ENCODE data around the gene ZNF554. TPM values are rescaled to one million over a fixed set of nuclear protein-coding genes. Genes with fewer than 3 reads are reported as not detected.

ZNF554 gene
- total and polyA plus RNA-seq, 12 donors: 0.94 to 6.7 (median 4.7) TPM

- intact Hi-C loops (cut with DNase I): no loop called here
- ATAC-seq: no peak
- DNase-seq: no peak
- H3K27me3 ChIP-seq: no peaks in the 10 kb centered on the region
- 95 to 97% methylated on average over 41 of the region's 41 CpGs for WGBS, 2 donors
- H3K36me3 ChIP-seq: peaks cover 0 to 73% (median 8%) of the 10 kb centered on the region in 9 donors
- peaks cover 0 to 28% (median 19%) of the 10 kb centered on the region in 9 donors for H3K4me1 ChIP-seq
- H3K27ac ChIP-seq: peak overlapping the region in 8 of 10 donors; percentile 35 to 89 (median 70)
- no peaks in the 10 kb centered on the region for H3K9me3 ChIP-seq
- no peak for TF ChIP-seq CTCF (IDR thresholded peaks at IDR 0.05)
- no peak overlapping the region for H3K4me3 ChIP-seq
Measured at GRCh38 chr19:2799273-2800020, 20.2 kb upstream of the ZNF554 start.

GRCh38 chr19:2800506-2800905, 19.2 kb upstream of the ZNF554 start:
- Histone ChIP-seq H3K4me1 (peaks cover 0 to 28% (median 19%) of the 10 kb centered on the region in 9 donors), H3K4me3 (no peak overlapping the region), H3K9me3 (no peaks in the 10 kb centered on the region), H3K27ac (peak overlapping the region in 3 of 10 donors; percentile 7 to 89 (median 77)), H3K27me3 (no peaks in the 10 kb centered on the region), H3K36me3 (peaks cover 0 to 72% (median 3%) of the 10 kb centered on the region in 9 donors)
- DNase-seq (peak in 1 of 2 donors; percentile 36), ATAC-seq (peak in 2 of 8 donors; percentile 2 to 9)
- TF ChIP-seq CTCF (IDR thresholded peaks at IDR 0.05): no peak
- intact Hi-C loops (cut with DNase I): no loop called here
- 73 to 80% methylated on average over 22 of the region's 22 CpGs for WGBS, 2 donors

GRCh38 chr19:2802826-2803225, 16.8 kb upstream of the ZNF554 start:
- Histone ChIP-seq H3K36me3 (peaks cover 0 to 78% (median 15%) of the 10 kb centered on the region in 9 donors), H3K9me3 (no peaks in the 10 kb centered on the region)

More at GRCh38 chr19:2802826-2803225, 16.8 kb upstream of the ZNF554 start:
- H3K27ac ChIP-seq: no peak overlapping the region
- H3K27me3 ChIP-seq: no peaks in the 10 kb centered on the region
- WGBS, 2 donors: 96 to 97% methylated on average over 17 of the region's 17 CpGs
- intact Hi-C loops (cut with DNase I): no loop called here
- DNase-seq: no peak
- no peak for ATAC-seq
- TF ChIP-seq CTCF (IDR thresholded peaks at IDR 0.05): no peak
- no peak overlapping the region for H3K4me3 ChIP-seq
- peaks cover 0 to 10% (median 7%) of the 10 kb centered on the region in 9 donors for H3K4me1 ChIP-seq
